OCI-LY7 (cell line): ENCODE data around the gene SHQ1.

Experiments used
- CTCF ChIP-seq: fragments of 200-600 bp; sonication (generic); conservative IDR thresholded peaks from 2 replicates; pipeline ENCODE4 v1.5.1; 2014; ENCODE audit warnings: mild to moderate bottlenecking, antibody characterized with exemption, low read length, moderate library complexity, mixed read lengths
- EZH2phosphoT487 ChIP-seq: fragments of 200-600 bp; sonication (generic); IDR thresholded peaks from 2 replicates; pipeline ENCODE4 v1.6.1; 2018; ENCODE audit warnings: low read depth, borderline replicate concordance, mild to moderate bottlenecking, mixed run types, antibody characterized with exemption, low read length, moderate library complexity, mixed read lengths

DNA sequence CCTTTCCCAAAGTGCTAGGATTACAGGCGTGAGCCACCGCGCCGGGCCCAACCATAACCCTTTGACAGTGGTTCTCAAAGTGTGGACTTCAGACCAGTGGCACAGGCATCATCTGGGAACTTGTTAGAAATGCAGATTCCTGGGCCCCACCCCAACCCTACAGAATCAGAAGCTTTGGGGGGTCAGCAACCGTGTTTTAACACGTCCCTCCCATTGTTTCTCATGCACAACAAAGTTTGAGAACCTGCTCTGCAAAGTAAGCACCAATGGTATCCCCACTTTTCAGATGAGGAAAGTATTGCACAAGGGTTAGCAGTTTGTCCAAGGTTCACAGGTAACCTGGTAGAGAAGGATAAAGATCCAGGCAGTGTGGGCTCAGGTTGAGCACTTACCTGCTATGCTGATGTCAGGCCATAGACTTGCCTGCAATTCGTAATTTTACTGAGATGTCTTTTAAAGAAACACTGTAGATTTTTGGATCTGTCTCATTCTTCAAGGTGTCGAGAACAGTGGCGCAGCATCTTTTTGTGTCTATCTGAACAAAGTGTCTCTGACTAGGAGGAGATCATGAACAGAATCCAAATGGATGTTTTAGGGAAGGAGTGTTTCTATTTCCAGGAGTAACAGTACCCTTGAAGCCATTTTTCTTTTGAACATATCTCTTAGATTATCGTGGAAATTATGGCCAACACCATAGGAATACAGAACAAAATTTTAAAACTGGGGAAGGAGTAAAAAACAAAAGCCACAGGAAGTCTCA, 42.1 kb upstream of the SHQ1 start:
- TF ChIP-seq CTCF (no peak), EZH2phosphoT487 (no peak)
